WTC11 (cell line): ENCODE data around the gene ELK1. TPM values are rescaled to one million over a fixed set of nuclear protein-coding genes. Genes with fewer than 3 reads are reported as not detected.

Source experiments
- ATAC-seq: fragments of 200-7000 bp; cut with Tn5 transposase; 2 replicates; pipeline ENCODE4 v1.10.0; 2021; ENCODE audit warnings: mild to moderate bottlenecking, moderate library complexity
- CTCF ChIA-PET: fragments of 300-600 bp; sonication (Branson Sonifier 250); formaldehyde crosslinking; loops from one replicate; lab custom pipeline; 2021; ENCODE audit warnings: antibody characterized with exemption; lab: Charles Lee
- POLR2A ChIA-PET: fragments of 350-600 bp; sonication (Branson Sonifier 250); formaldehyde crosslinking; loops from one replicate; lab custom pipeline; 2021; ENCODE audit warnings: antibody characterized with exemption; lab: Charles Lee
- DNase-seq: peaks from one replicate; pipeline ENCODE4 v3.0.0; 2021; ENCODE audit warnings: low spot score
- H3K27ac Mint-ChIP-seq: 2 replicates; pipeline ENCODE4 v1.8.0; 2021; ENCODE audit warnings: mixed read lengths
- H3K27me3 Mint-ChIP-seq: 2 replicates; pipeline ENCODE4 v1.8.0; 2021; ENCODE audit warnings: low read depth, mild to moderate bottlenecking, moderate library complexity, mixed read lengths
- H3K36me3 Mint-ChIP-seq: 2 replicates; pipeline ENCODE4 v1.8.0; 2021; ENCODE audit warnings: mixed read lengths
- H3K4me1 Mint-ChIP-seq: 2 replicates; pipeline ENCODE4 v1.8.0; 2022; ENCODE audit warnings: mixed read lengths
- H3K4me3 Mint-ChIP-seq: 2 replicates; pipeline ENCODE4 v1.8.0; 2021; ENCODE audit warnings: mild to moderate bottlenecking, moderate library complexity, mixed read lengths
- H3K9me3 Mint-ChIP-seq: 2 replicates; pipeline ENCODE4 v1.8.0; 2021; ENCODE audit warnings: mixed read lengths
- AFF4 ChIP-seq: sonication (generic); formaldehyde crosslinking; IDR thresholded peaks from 2 replicates; pipeline ENCODE4 v1.8.1; 2023; ENCODE audit warnings: mild to moderate bottlenecking, missing genetic modification reagents, borderline replicate concordance
- ATF6 ChIP-seq: sonication (generic); formaldehyde crosslinking; IDR thresholded peaks from 2 replicates; pipeline ENCODE4 v1.8.1; 2023; ENCODE audit warnings: mild to moderate bottlenecking, missing genetic modification reagents
- CBFB ChIP-seq: sonication (generic); formaldehyde crosslinking; IDR thresholded peaks from 2 replicates; pipeline ENCODE4 v1.8.1; 2022; ENCODE audit warnings: mild to moderate bottlenecking, low read depth, missing genetic modification reagents
- CREB1 ChIP-seq: sonication (generic); formaldehyde crosslinking; IDR thresholded peaks from 2 replicates; pipeline ENCODE4 v1.8.0; 2023; ENCODE audit warnings: mild to moderate bottlenecking, missing genetic modification reagents
- EMX1 ChIP-seq: fragments of 250-450 bp; sonication (Bioruptor Pico); IDR thresholded peaks from 2 replicates; pipeline ENCODE4 v1.8.0; 2021; ENCODE audit warnings: mild to moderate bottlenecking
- ERG ChIP-seq: fragments of 250-450 bp; sonication (Bioruptor Pico); IDR thresholded peaks from 2 replicates; pipeline ENCODE4 v1.8.0; 2021; ENCODE audit warnings: mild to moderate bottlenecking
- ETV6 ChIP-seq: sonication (generic); formaldehyde crosslinking; IDR thresholded peaks from 2 replicates; pipeline ENCODE4 v1.8.1; 2022; ENCODE audit warnings: mild to moderate bottlenecking, missing genetic modification reagents
- FOXJ3 ChIP-seq: sonication (generic); formaldehyde crosslinking; IDR thresholded peaks from 2 replicates; pipeline ENCODE4 v1.9.0; 2021; ENCODE audit warnings: missing genetic modification reagents, mild to moderate bottlenecking, borderline replicate concordance
- GRHL2 ChIP-seq: fragments of 250-450 bp; sonication (Bioruptor Pico); IDR thresholded peaks from 2 replicates; pipeline ENCODE4 v1.8.0; 2022; ENCODE audit warnings: mild to moderate bottlenecking, moderate library complexity; ENCODE audit not compliant: insufficient replicate concordance, severe bottlenecking
- MXD4 ChIP-seq: fragments of 250-450 bp; sonication (Bioruptor Pico); IDR thresholded peaks from 2 replicates; pipeline ENCODE4 v1.8.0; 2021; ENCODE audit warnings: mild to moderate bottlenecking, moderate library complexity, borderline replicate concordance
- NFATC4 ChIP-seq: fragments of 250-450 bp; sonication (Bioruptor Pico); IDR thresholded peaks from 2 replicates; pipeline ENCODE4 v1.9.0; 2021; ENCODE audit warnings: mild to moderate bottlenecking
- PREB ChIP-seq: sonication (generic); formaldehyde crosslinking; IDR thresholded peaks from 2 replicates; pipeline ENCODE4 v1.8.1; 2022; ENCODE audit warnings: mild to moderate bottlenecking, missing genetic modification reagents, moderate library complexity, borderline replicate concordance
- SMAD4 ChIP-seq: sonication (generic); formaldehyde crosslinking; IDR thresholded peaks from 2 replicates; pipeline ENCODE4 v1.8.0; 2022; ENCODE audit warnings: mild to moderate bottlenecking, missing genetic modification reagents
- ZNF121 ChIP-seq: sonication (generic); formaldehyde crosslinking; IDR thresholded peaks from 2 replicates; pipeline ENCODE4 v1.8.0; 2023; ENCODE audit warnings: missing genetic modification reagents
- ZNF138 ChIP-seq: sonication (generic); formaldehyde crosslinking; conservative IDR thresholded peaks from 2 replicates; pipeline ENCODE4 v1.8.1; 2022; ENCODE audit warnings: mild to moderate bottlenecking, moderate library complexity, missing genetic modification reagents
- ZNF416 ChIP-seq: fragments of 250-450 bp; sonication (Bioruptor Pico); IDR thresholded peaks from 2 replicates; pipeline ENCODE4 v1.9.0; 2021; ENCODE audit warnings: mild to moderate bottlenecking, inconsistent platforms
- ZNF425 ChIP-seq: fragments of 250-450 bp; sonication (Bioruptor Pico); conservative IDR thresholded peaks from 2 replicates; pipeline ENCODE4 v1.9.0; 2021; ENCODE audit warnings: mild to moderate bottlenecking
- ZNF671 ChIP-seq: fragments of 250-450 bp; sonication (Bioruptor Pico); IDR thresholded peaks from 2 replicates; pipeline ENCODE4 v1.8.0; 2021; ENCODE audit warnings: mild to moderate bottlenecking
- total RNA-seq: library from RNA; stranded (reverse); gene quantifications from 3 replicates; pipeline ENCODE4 v1.2.3, GENCODE V29; 2021
- TF ChIP-seq, protein P1 (sequence below): sonication (generic); formaldehyde crosslinking; IDR thresholded peaks from 2 replicates; pipeline ENCODE4 v1.8.1; 2023; ENCODE audit warnings: mild to moderate bottlenecking, missing genetic modification reagents
- TF ChIP-seq, protein P2 (sequence below): fragments of 200-600 bp; IDR thresholded peaks from 2 replicates; pipeline ENCODE4 v1.8.0; 2022; ENCODE audit warnings: antibody characterized with exemption

The ELK1 gene
- total RNA-seq, 1 experiment from 2014 or later: 35.8 TPM

DNA sequence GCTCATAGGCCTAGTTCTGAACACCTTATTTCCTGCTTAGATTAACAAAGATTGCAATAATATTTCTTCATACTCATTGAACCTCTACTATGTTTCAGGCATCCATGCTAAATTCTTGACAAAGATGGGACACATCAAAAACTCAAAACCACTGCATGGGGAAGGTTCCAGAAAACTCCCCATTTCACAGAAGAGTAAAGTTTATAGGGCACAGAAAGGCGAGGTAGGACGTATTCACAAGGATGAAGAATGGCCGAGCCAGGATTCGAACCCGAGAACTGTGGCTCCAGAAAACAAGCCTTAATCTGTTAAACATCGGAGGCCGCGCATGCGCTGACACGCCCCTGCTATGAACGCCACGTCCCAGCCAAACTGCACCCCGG, 7.9 kb upstream of the ELK1 start:
- ChIA-PET CTCF (no interaction called here), POLR2A (no interaction called here)
- ATAC-seq: no peak
- peak overlapping the region; percentile 85 for H3K4me3 Mint-ChIP-seq
- peaks cover 3% of the 10 kb centered on the region; the same call in 1 of the 2 replicates for H3K9me3 Mint-ChIP-seq
- H3K27ac Mint-ChIP-seq: peak overlapping the region; percentile 98
- no peaks in the 10 kb centered on the region for H3K4me1 Mint-ChIP-seq
- peaks cover 18% of the 10 kb centered on the region for H3K27me3 Mint-ChIP-seq
- no peak for TF ChIP-seq NFATC4 (CRISPR knock-in tag)
- TF ChIP-seq SMAD4: no peak
- TF ChIP-seq PREB (CRISPR knock-in tag): no peak
- TF ChIP-seq ZNF416 (CRISPR knock-in tag): no peak
- TF ChIP-seq CREB1: no peak
- TF ChIP-seq ZNF425: no peak
- TF ChIP-seq EMX1 (CRISPR knock-in tag): no peak
- TF ChIP-seq ZNF121 (CRISPR knock-in tag): no peak
- TF ChIP-seq MXD4: no peak
- TF ChIP-seq ZNF671 (CRISPR knock-in tag): no peak
- TF ChIP-seq, protein P1, sequence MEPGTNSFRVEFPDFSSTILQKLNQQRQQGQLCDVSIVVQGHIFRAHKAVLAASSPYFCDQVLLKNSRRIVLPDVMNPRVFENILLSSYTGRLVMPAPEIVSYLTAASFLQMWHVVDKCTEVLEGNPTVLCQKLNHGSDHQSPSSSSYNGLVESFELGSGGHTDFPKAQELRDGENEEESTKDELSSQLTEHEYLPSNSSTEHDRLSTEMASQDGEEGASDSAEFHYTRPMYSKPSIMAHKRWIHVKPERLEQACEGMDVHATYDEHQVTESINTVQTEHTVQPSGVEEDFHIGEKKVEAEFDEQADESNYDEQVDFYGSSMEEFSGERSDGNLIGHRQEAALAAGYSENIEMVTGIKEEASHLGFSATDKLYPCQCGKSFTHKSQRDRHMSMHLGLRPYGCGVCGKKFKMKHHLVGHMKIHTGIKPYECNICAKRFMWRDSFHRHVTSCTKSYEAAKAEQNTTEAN (CRISPR knock-in tag): no peak
- TF ChIP-seq ATF6 (CRISPR knock-in tag): no peak
- TF ChIP-seq FOXJ3 (CRISPR knock-in tag): no peak
- TF ChIP-seq, protein P2, sequence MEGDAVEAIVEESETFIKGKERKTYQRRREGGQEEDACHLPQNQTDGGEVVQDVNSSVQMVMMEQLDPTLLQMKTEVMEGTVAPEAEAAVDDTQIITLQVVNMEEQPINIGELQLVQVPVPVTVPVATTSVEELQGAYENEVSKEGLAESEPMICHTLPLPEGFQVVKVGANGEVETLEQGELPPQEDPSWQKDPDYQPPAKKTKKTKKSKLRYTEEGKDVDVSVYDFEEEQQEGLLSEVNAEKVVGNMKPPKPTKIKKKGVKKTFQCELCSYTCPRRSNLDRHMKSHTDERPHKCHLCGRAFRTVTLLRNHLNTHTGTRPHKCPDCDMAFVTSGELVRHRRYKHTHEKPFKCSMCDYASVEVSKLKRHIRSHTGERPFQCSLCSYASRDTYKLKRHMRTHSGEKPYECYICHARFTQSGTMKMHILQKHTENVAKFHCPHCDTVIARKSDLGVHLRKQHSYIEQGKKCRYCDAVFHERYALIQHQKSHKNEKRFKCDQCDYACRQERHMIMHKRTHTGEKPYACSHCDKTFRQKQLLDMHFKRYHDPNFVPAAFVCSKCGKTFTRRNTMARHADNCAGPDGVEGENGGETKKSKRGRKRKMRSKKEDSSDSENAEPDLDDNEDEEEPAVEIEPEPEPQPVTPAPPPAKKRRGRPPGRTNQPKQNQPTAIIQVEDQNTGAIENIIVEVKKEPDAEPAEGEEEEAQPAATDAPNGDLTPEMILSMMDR: no peak
- TF ChIP-seq ZNF138: no peak
- TF ChIP-seq ETV6 (CRISPR knock-in tag): no peak
- TF ChIP-seq AFF4 (CRISPR knock-in tag): no peak
- TF ChIP-seq ERG (CRISPR knock-in tag): no peak
- TF ChIP-seq CBFB (CRISPR knock-in tag): no peak
- no peak for TF ChIP-seq GRHL2 (CRISPR knock-in tag)
- TF ChIP-seq, all 79 proteins: peak for 0
- no peak for DNase-seq
- peaks cover 26% of the 10 kb centered on the region for H3K36me3 Mint-ChIP-seq
